A549 (cell line): ENCODE measurements around the gene KLHDC1.

ENCODE experiments used
- ESRRA ChIP-seq: fragments of 150-350 bp; IDR thresholded peaks from 2 replicates; pipeline ENCODE4 v1.6.1; 2014; ENCODE audit warnings: mild to moderate bottlenecking, low read length, borderline replicate concordance
- JUN ChIP-seq, 2 experiments: fragments of >200 bp; sonication (Bioruptor Twin); formaldehyde crosslinking; IDR thresholded peaks; 2 replicates in 1 of 2; 3 replicates in 1 of 2; pipeline ENCODE4 v1.6.1; 2016 to 2017
- JUNB ChIP-seq: fragments of >200 bp; sonication (Bioruptor Twin); formaldehyde crosslinking; IDR thresholded peaks from 2 replicates; pipeline ENCODE4 v1.6.1; 2016
- KDM1A ChIP-seq: fragments of 200-600 bp; sonication (generic); IDR thresholded peaks from 2 replicates; pipeline ENCODE4 v1.6.1; 2016; ENCODE audit warnings: low read depth, mild to moderate bottlenecking
- MAZ ChIP-seq: fragments of 150-350 bp; IDR thresholded peaks from 2 replicates; pipeline ENCODE4 v1.6.1; 2014; ENCODE audit warnings: antibody characterized with exemption, low read depth, low read length, borderline replicate concordance
- MYC ChIP-seq: IDR thresholded peaks from 2 replicates; pipeline ENCODE4 v1.6.1; 2012; ENCODE audit warnings: mild to moderate bottlenecking, inconsistent platforms, low read length, improper control_type of control experiment, borderline replicate concordance
- ZFP36 ChIP-seq: fragments of 450-650 bp; IDR thresholded peaks from 2 replicates; pipeline ENCODE4 v1.6.1; 2014; ENCODE audit warnings: borderline replicate concordance; ENCODE audit not compliant: partially characterized antibody
- TF ChIP-seq, protein P1 (sequence below): IDR thresholded peaks from 2 replicates; pipeline ENCODE4 v1.6.1; 2012
- TF ChIP-seq, protein P2 (sequence below): fragments of >200 bp; sonication (Bioruptor Twin); formaldehyde crosslinking; IDR thresholded peaks from 3 replicates; pipeline ENCODE4 v1.5.1; 2016
- TF ChIP-seq, protein P3 (sequence below): fragments of 200-600 bp; sonication (generic); IDR thresholded peaks from 2 replicates; pipeline ENCODE4 v1.6.1; 2016; ENCODE audit warnings: antibody characterized with exemption, mild to moderate bottlenecking, moderate library complexity

DNA sequence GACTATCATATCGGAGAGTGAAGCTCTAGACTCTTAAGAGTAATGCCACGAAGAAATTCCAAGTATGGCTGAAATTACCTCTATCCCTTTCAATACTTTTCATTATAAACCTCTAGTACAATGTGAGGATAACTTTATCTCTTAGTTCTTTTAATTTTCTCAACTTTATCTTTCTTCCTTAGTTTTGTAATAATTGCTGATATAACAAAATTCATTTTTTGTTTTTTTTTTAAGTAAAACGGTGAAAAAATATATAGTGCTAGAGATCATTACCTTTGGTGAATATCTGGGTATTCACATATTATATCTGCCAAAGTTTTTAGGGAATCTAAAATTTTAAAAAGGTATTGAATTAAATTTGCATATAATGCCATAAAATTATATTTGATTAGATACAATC, 38.4 kb upstream of the KLHDC1 start:
- TF ChIP-seq KDM1A = no peak
- TF ChIP-seq, protein P1, sequence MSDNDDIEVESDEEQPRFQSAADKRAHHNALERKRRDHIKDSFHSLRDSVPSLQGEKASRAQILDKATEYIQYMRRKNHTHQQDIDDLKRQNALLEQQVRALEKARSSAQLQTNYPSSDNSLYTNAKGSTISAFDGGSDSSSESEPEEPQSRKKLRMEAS = no peak
- no peak for TF ChIP-seq MYC
- TF ChIP-seq, protein P2, sequence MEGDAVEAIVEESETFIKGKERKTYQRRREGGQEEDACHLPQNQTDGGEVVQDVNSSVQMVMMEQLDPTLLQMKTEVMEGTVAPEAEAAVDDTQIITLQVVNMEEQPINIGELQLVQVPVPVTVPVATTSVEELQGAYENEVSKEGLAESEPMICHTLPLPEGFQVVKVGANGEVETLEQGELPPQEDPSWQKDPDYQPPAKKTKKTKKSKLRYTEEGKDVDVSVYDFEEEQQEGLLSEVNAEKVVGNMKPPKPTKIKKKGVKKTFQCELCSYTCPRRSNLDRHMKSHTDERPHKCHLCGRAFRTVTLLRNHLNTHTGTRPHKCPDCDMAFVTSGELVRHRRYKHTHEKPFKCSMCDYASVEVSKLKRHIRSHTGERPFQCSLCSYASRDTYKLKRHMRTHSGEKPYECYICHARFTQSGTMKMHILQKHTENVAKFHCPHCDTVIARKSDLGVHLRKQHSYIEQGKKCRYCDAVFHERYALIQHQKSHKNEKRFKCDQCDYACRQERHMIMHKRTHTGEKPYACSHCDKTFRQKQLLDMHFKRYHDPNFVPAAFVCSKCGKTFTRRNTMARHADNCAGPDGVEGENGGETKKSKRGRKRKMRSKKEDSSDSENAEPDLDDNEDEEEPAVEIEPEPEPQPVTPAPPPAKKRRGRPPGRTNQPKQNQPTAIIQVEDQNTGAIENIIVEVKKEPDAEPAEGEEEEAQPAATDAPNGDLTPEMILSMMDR = no peak
- TF ChIP-seq, protein P3, sequence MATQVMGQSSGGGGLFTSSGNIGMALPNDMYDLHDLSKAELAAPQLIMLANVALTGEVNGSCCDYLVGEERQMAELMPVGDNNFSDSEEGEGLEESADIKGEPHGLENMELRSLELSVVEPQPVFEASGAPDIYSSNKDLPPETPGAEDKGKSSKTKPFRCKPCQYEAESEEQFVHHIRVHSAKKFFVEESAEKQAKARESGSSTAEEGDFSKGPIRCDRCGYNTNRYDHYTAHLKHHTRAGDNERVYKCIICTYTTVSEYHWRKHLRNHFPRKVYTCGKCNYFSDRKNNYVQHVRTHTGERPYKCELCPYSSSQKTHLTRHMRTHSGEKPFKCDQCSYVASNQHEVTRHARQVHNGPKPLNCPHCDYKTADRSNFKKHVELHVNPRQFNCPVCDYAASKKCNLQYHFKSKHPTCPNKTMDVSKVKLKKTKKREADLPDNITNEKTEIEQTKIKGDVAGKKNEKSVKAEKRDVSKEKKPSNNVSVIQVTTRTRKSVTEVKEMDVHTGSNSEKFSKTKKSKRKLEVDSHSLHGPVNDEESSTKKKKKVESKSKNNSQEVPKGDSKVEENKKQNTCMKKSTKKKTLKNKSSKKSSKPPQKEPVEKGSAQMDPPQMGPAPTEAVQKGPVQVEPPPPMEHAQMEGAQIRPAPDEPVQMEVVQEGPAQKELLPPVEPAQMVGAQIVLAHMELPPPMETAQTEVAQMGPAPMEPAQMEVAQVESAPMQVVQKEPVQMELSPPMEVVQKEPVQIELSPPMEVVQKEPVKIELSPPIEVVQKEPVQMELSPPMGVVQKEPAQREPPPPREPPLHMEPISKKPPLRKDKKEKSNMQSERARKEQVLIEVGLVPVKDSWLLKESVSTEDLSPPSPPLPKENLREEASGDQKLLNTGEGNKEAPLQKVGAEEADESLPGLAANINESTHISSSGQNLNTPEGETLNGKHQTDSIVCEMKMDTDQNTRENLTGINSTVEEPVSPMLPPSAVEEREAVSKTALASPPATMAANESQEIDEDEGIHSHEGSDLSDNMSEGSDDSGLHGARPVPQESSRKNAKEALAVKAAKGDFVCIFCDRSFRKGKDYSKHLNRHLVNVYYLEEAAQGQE = no peak
- no peak for TF ChIP-seq MAZ
- TF ChIP-seq JUNB = no peak
- TF ChIP-seq JUN (IDR thresholded peaks at IDR 0.05) = no peak
- no peak for TF ChIP-seq ESRRA
- no peak for TF ChIP-seq ZFP36
